ENCODE results near the gene ASPHD2. TPM values are rescaled to one million over a fixed set of nuclear protein-coding genes. Genes with fewer than 3 reads are reported as not detected.

Gene ASPHD2
- total RNA-seq, 3 donors from 2014 or later: 0.59 to 1.3 (median 0.64) TPM

GRCh38 chr22:26394777-26395176, 34.3 kb upstream of the ASPHD2 start:
- TF ChIP-seq POLR2AphosphoS5 (IDR thresholded peaks at IDR 0.05) (no peak), POLR2A (IDR thresholded peaks at IDR 0.05) (no peak), CTCF (IDR thresholded peaks at IDR 0.05) (no peak)
- intact Hi-C loops (cut with DNase I; ENCODE audit: low total_unique reads): no loop called here
- no peak overlapping the region for H3K4me3 ChIP-seq
- no peaks in the 10 kb centered on the region for H3K4me1 ChIP-seq
- no peaks in the 10 kb centered on the region for H3K36me3 ChIP-seq
- no peak overlapping the region for H3K27ac ChIP-seq
- H3K27me3 ChIP-seq: no peaks in the 10 kb centered on the region
- no peak for DNase-seq (ENCODE audit: low spot score in 2 of 2)
- H3K9me3 ChIP-seq: no peaks in the 10 kb centered on the region

GRCh38 chr22:26395926-26396325, 33.1 kb upstream of the ASPHD2 start:
- Histone ChIP-seq H3K9me3 (no peaks in the 10 kb centered on the region), H3K4me3 (no peak overlapping the region), H3K27ac (no peak overlapping the region), H3K27me3 (no peaks in the 10 kb centered on the region), H3K4me1 (no peaks in the 10 kb centered on the region), H3K36me3 (no peaks in the 10 kb centered on the region)
- DNase-seq (ENCODE audit: low spot score in 2 of 2): no peak
- intact Hi-C loops (cut with DNase I; ENCODE audit: low total_unique reads): no loop called here
- TF ChIP-seq CTCF (IDR thresholded peaks at IDR 0.05) (no peak), POLR2A (IDR thresholded peaks at IDR 0.05) (no peak), POLR2AphosphoS5 (IDR thresholded peaks at IDR 0.05) (no peak)

- Histone ChIP-seq H3K27ac (no peak overlapping the region), H3K9me3 (no peaks in the 10 kb centered on the region), H3K36me3 (no peaks in the 10 kb centered on the region), H3K4me1 (no peaks in the 10 kb centered on the region), H3K27me3 (no peaks in the 10 kb centered on the region), H3K4me3 (no peak overlapping the region)
- intact Hi-C loops (cut with DNase I; ENCODE audit: low total_unique reads): no loop called here
- peak in 1 of 2 donors; percentile 25 for DNase-seq (ENCODE audit: low spot score in 2 of 2)
- TF ChIP-seq POLR2A (IDR thresholded peaks at IDR 0.05) (no peak), CTCF (IDR thresholded peaks at IDR 0.05) (peak; percentile 10 to 58 (median 48))
Measured at GRCh38 chr22:26398741-26399153, 30.3 kb upstream of the ASPHD2 start.

- H3K27me3 ChIP-seq: no peaks in the 10 kb centered on the region
- H3K27ac ChIP-seq: no peak overlapping the region
- intact Hi-C loops (cut with DNase I; ENCODE audit: low total_unique reads): no loop called here
- H3K36me3 ChIP-seq: no peaks in the 10 kb centered on the region
- H3K9me3 ChIP-seq: no peaks in the 10 kb centered on the region
- TF ChIP-seq POLR2A (IDR thresholded peaks at IDR 0.05): no peak
- TF ChIP-seq CTCF (IDR thresholded peaks at IDR 0.05): no peak
- TF ChIP-seq POLR2AphosphoS5 (IDR thresholded peaks at IDR 0.05): no peak
- DNase-seq (ENCODE audit: low spot score in 2 of 2): no peak
- no peaks in the 10 kb centered on the region for H3K4me1 ChIP-seq
- no peak overlapping the region for H3K4me3 ChIP-seq
Measured at GRCh38 chr22:26399289-26399688, 29.8 kb upstream of the ASPHD2 start.

- peaks cover 0 to 14% of the 10 kb centered on the region in 2 donors for H3K27me3 ChIP-seq
- intact Hi-C loops (cut with DNase I; ENCODE audit: low total_unique reads): no loop called here
- TF ChIP-seq CTCF (IDR thresholded peaks at IDR 0.05) (no peak), POLR2AphosphoS5 (IDR thresholded peaks at IDR 0.05) (no peak), POLR2A (IDR thresholded peaks at IDR 0.05) (no peak)
- H3K36me3 ChIP-seq: no peaks in the 10 kb centered on the region
- no peak overlapping the region for H3K4me3 ChIP-seq
- DNase-seq (ENCODE audit: low spot score in 2 of 2): no peak
- H3K9me3 ChIP-seq: no peaks in the 10 kb centered on the region
- no peaks in the 10 kb centered on the region for H3K4me1 ChIP-seq
- no peak overlapping the region for H3K27ac ChIP-seq
Measured at GRCh38 chr22:26401726-26402125, 27.3 kb upstream of the ASPHD2 start.
